Colon (tissue), 2 donors: ENCODE data around the gene DNAH17.

ENCODE experiments used
- FAIRE-seq: peaks from 2 replicates; lab custom pipeline; 2012; peaks lifted over from hg19 to GRCh38; lab: Jason Lieb, UNC
- donor health status: control.
- donor health status: control.

Gene DNAH17

GRCh38 chr17:78390241-78391050, 186.8 kb downstream of the DNAH17 start:
- no peak for FAIRE-seq

- FAIRE-seq, result no peak
These were observed 188.9 kb downstream of the DNAH17 start for GRCh38 chr17:78387977-78388941.

- FAIRE-seq, result no peak
These were observed 192.6 kb downstream of the DNAH17 start for GRCh38 chr17:78384479-78385175.

- no peak for FAIRE-seq
These were observed 193.3 kb downstream of the DNAH17 start for GRCh38 chr17:78383725-78384471.

GRCh38 chr17:78381601-78382232, 195.5 kb downstream of the DNAH17 start:
- FAIRE-seq, result no peak

- FAIRE-seq, result no peak
These were observed 196.8 kb downstream of the DNAH17 start for GRCh38 chr17:78380370-78380769.

- no peak for FAIRE-seq
These were observed 198.1 kb downstream of the DNAH17 start for GRCh38 chr17:78379131-78379491.

GRCh38 chr17:78378225-78379130, 198.7 kb downstream of the DNAH17 start, which contains the start of gene PGS1:
Gene PGS1 (plus strand): TSS chr17:78378649. CDS start chr17:78378666, 17 bp downstream.
- FAIRE-seq, result no peak

GRCh38 chr17:78377858-78378224, 199.4 kb downstream of the DNAH17 start:
- FAIRE-seq, result no peak

- FAIRE-seq, result no peak
These were observed 201.0 kb downstream of the DNAH17 start for GRCh38 chr17:78376161-78376560.

GRCh38 chr17:78375401-78376151, 201.6 kb downstream of the DNAH17 start:
- no peak for FAIRE-seq

GRCh38 chr17:78374631-78375274, 202.4 kb downstream of the DNAH17 start:
- FAIRE-seq, result no peak

- no peak for FAIRE-seq
These were observed 203.0 kb downstream of the DNAH17 start for GRCh38 chr17:78374189-78374588.
